Liver (tissue), 9 donors: Measurements from ENCODE around the gene WHRN. TPM values are rescaled to one million over a fixed set of nuclear protein-coding genes. Genes with fewer than 3 reads are reported as not detected.

Experiments used
- DNase-seq: peaks from one replicate; pipeline ENCODE4 v3.0.0-alpha.2; 2017; ENCODE audit warnings: low spot score
- H3K27ac ChIP-seq, 2 donors: one replicate each; pipeline ENCODE4 v1.7.0; 2013; ENCODE audit warnings: inconsistent platforms in 2 of 2, low read length in 2 of 2, control low read depth in 1 of 2, low read depth in 1 of 2, mild to moderate bottlenecking in 1 of 2
- H3K27me3 ChIP-seq, 4 donors: one replicate each; pipeline versions ENCODE4 v1.6.1 to v1.7.0; 2013; ENCODE audit warnings: low read length in 3 of 4, inconsistent platforms in 1 of 4, mild to moderate bottlenecking in 1 of 4, moderate library complexity in 1 of 4; ENCODE audit not compliant: control insufficient read depth in 4 of 4, insufficient read depth in 4 of 4
- H3K36me3 ChIP-seq, 4 donors: one replicate each; pipeline versions ENCODE4 v1.6.1 to v1.7.0; 2013; ENCODE audit warnings: low read length in 3 of 4, mild to moderate bottlenecking in 3 of 4, low read depth in 1 of 4, moderate library complexity in 1 of 4; ENCODE audit not compliant: control insufficient read depth in 4 of 4, insufficient read depth in 3 of 4
- H3K4me1 ChIP-seq, 4 donors: one replicate each; pipeline versions ENCODE4 v1.6.1 to v1.7.0; 2013; ENCODE audit warnings: low read length in 3 of 4, mild to moderate bottlenecking in 3 of 4, moderate library complexity in 1 of 4; ENCODE audit not compliant: control insufficient read depth in 4 of 4, insufficient read depth in 4 of 4
- H3K4me3 ChIP-seq, 3 donors: one replicate each; pipeline versions ENCODE4 v1.6.1 to v1.7.0; 2013; ENCODE audit warnings: low read length in 3 of 3, control low read depth in 1 of 3, low read depth in 1 of 3, mild to moderate bottlenecking in 1 of 3
- H3K9ac ChIP-seq, 2 donors: one replicate each; pipeline ENCODE4 v1.7.0; 2013; ENCODE audit warnings: low read length in 2 of 2, mild to moderate bottlenecking in 2 of 2, moderate library complexity in 2 of 2, control low read depth in 1 of 2, low read depth in 1 of 2
- H3K9me3 ChIP-seq, 4 donors: one replicate each; pipeline versions ENCODE4 v1.6.1 to v1.7.0; 2013; ENCODE audit warnings: low read length in 3 of 4; ENCODE audit not compliant: control insufficient read depth in 4 of 4
- CTCF ChIP-seq: fragments of 150-350 bp; IDR thresholded peaks from 2 replicates; pipeline ENCODE4 v1.5.1; 2017; ENCODE audit warnings: improper control_type of control experiment, low read depth, low read length; ENCODE audit not compliant: missing input control
- EGR1 ChIP-seq, 2 donors: IDR thresholded peaks; 2 replicates each; pipeline ENCODE4 v1.6.1; 2016 to 2018; ENCODE audit warnings: antibody characterized with exemption in 2 of 2, low read depth in 2 of 2
- FOXA1 ChIP-seq: IDR thresholded peaks from 2 replicates; pipeline ENCODE4 v1.6.1; 2016; ENCODE audit warnings: antibody characterized with exemption
- HNF4A ChIP-seq, 2 donors: conservative IDR thresholded peaks; 2 replicates each; pipeline ENCODE4 v1.6.1; 2016; ENCODE audit warnings: antibody characterized with exemption in 2 of 2, mild to moderate bottlenecking in 2 of 2
- RAD21 ChIP-seq, 2 donors: IDR thresholded peaks; 2 replicates each; pipeline ENCODE4 v1.6.1; 2016; ENCODE audit warnings: antibody characterized with exemption in 2 of 2, mild to moderate bottlenecking in 2 of 2
- REST ChIP-seq: IDR thresholded peaks from 2 replicates; pipeline ENCODE4 v1.6.1; 2016; ENCODE audit warnings: antibody characterized with exemption, mild to moderate bottlenecking
- RXRA ChIP-seq, 2 donors: IDR thresholded peaks; 2 replicates each; pipeline ENCODE4 v1.6.1; 2017 to 2018; ENCODE audit warnings: antibody characterized with exemption in 2 of 2, mild to moderate bottlenecking in 1 of 2
- SP1 ChIP-seq: IDR thresholded peaks from 2 replicates; pipeline ENCODE4 v1.6.1; 2018; ENCODE audit warnings: antibody characterized with exemption, mild to moderate bottlenecking
- YY1 ChIP-seq: IDR thresholded peaks from 2 replicates; pipeline ENCODE4 v1.6.1; 2016; ENCODE audit warnings: antibody characterized with exemption, mild to moderate bottlenecking
- WGBS: extraction: QIAGEN DNeasy Blood & Tissue Kit; methylation state at CpG from one replicate; pipeline ENCODE4 v1.1.7; 2013; 5-methylcytosine and 5-hydroxymethylcytosine counted together
- polyA plus RNA-seq, 2 donors: library from polyadenylated mRNA; stranded (reverse) in 1 of 2; unstranded in 1 of 2; fragments of 200-250 nt in 1 of 2; fragments of >200 nt in 1 of 2; fragmentation: Nextera tagmentation in 1 of 2; extraction: Ambion mirVana in 1 of 2; gene quantifications; one replicate each; pipeline versions ENCODE4 v1.2.1 to v1.2.3, GENCODE V29; 2013 to 2015
- total RNA-seq, 2 donors: library from RNA; depleted of rRNA; stranded (reverse); fragments of >200 nt; gene quantifications; one replicate each; pipeline ENCODE4 v1.2.3, GENCODE V29; 2014
- donor health status: healthy.
- donor health status: healthy.
- donor health status: healthy.
- donor health status: healthy.
- donor health status: healthy.

WHRN gene
- total and polyA plus RNA-seq, 4 donors = 0.42 to 1.9 (median 0.88) TPM

DNA sequence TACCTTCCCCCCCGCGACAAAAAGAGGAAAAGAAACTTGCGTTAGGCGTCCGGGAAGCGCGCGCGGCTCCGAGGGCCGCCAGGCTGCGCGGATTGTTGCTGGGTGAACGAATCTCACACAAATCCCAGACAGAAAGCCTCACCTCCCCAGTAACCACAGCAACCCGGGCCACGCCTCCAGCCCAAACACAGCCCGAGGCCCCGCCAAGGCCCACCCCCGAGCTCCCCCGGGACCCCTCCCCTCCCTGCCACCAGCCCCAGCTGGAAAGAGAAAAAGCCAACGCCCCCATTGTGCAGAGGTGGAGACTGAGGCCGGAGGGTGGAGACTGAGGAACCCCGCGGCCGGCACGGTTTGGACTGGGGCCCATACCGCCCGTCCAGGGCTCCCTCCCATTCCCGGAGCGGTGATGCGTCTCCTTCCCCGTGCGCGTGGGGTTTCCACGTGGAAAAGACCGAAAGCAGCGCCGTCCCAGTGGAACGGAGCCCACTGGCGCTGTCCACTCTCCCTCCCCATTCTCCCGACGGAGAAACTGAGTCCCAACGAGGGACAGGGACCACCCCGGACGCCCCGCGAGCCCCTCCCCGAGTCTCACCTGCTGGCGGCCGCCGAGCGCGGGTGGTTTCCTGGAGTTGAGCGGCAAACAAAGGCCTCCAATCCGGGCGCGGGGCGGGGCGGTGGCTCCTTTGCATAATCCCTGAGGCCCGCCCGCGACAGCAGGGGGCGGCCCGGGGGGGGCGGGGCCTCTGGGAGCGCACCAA, 107.2 kb downstream of the WHRN start:
- Histone ChIP-seq H3K36me3 (no peaks in the 10 kb centered on the region), H3K9ac (peak overlapping the region in 1 of 2 donors; percentile 64), H3K27me3 (no peaks in the 10 kb centered on the region), H3K4me3 (peak overlapping the region; percentile 71 to 84 (median 82)), H3K27ac (peak overlapping the region; percentile 89 to 93), H3K9me3 (no peaks in the 10 kb centered on the region), H3K4me1 (peaks cover 6 to 38% (median 29%) of the 10 kb centered on the region in 4 donors)
- WGBS = 1% methylated on average over 66 of the region's 66 CpGs
- DNase-seq = peak; percentile 88
- TF ChIP-seq RXRA (IDR thresholded peaks at IDR 0.05) = peak; percentile 12 to 21
- peak; percentile 62 for TF ChIP-seq SP1
- peak; percentile 57 for TF ChIP-seq REST
- peak in 1 of 2 donors; percentile 18 for TF ChIP-seq HNF4A (conservative IDR thresholded peaks at IDR 0.05)
- no peak for TF ChIP-seq FOXA1
- peak; percentile 58 for TF ChIP-seq YY1
- TF ChIP-seq EGR1 (IDR thresholded peaks at IDR 0.05; ENCODE audit: low read depth in 2 of 2) = peak in 1 of 2 donors; percentile 26
- no peak for TF ChIP-seq CTCF
- TF ChIP-seq RAD21 (IDR thresholded peaks at IDR 0.05) = no peak

DNA sequence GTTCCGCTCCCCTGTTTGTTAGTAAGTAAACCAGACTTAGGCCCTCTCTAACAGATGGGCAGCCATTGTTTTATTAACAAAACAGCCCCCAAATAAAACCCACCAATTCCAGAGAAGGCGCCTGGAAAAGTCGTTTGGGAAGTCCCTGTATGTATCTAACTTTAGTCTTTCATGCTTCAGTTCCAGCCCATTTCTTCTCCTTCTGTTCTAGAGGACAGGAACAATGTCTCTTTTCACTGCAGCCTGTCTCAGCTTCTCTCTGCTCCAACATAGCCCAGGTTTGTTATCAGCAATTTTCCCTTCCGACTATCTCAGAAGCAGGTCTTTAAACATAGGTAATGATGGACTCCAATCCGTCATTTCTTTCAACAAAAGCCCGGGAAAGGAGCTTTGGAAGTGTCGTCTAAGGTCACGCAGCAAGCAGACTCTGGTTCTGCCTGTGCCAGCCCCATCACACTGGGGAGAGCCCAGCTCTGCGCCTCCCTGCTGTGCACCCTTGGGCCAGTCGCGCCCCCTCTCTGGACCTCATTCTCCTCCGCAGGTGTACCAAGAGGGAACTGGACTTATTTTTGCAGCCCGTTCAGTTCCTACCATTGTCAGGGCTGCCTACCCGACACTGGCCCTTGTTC, 107.9 kb downstream of the WHRN start:
- Histone ChIP-seq H3K9ac (peak overlapping the region; percentile 6 to 64), H3K27ac (peak overlapping the region; percentile 89 to 93), H3K4me3 (peak overlapping the region; percentile 71 to 82 (median 71)), H3K9me3 (no peaks in the 10 kb centered on the region), H3K36me3 (no peaks in the 10 kb centered on the region), H3K27me3 (no peaks in the 10 kb centered on the region), H3K4me1 (peaks cover 6 to 45% (median 36%) of the 10 kb centered on the region in 4 donors)
- DNase-seq = no peak
- WGBS = 24% methylated on average over 14 of the region's 14 CpGs
- TF ChIP-seq FOXA1 (no peak), HNF4A (conservative IDR thresholded peaks at IDR 0.05) (peak in 1 of 2 donors; percentile 2), REST (no peak)
